Skeletal muscle tissue (tissue), 4 donors: ENCODE results near the gene ONECUT3. TPM values are rescaled to one million over a fixed set of nuclear protein-coding genes. Genes with fewer than 3 reads are reported as not detected.
"Not testable (repeated sequence)": the region's sequence is repeated elsewhere in the genome, so short reads cannot be mapped to it uniquely, and the experiment has no call there.

Experiments used
- H3K27ac ChIP-seq: one replicate; pipeline ENCODE4 v1.7.0; 2013; ENCODE audit warnings: mild to moderate bottlenecking, low read depth, low read length, inconsistent platforms
- H3K27me3 ChIP-seq, 3 donors: one replicate each; pipeline ENCODE4 v1.7.0; 2013; ENCODE audit warnings: low read length in 3 of 3; ENCODE audit not compliant: control insufficient read depth in 3 of 3, insufficient read depth in 3 of 3
- H3K36me3 ChIP-seq, 3 donors: one replicate each; pipeline ENCODE4 v1.7.0; 2013; ENCODE audit warnings: low read length in 3 of 3; ENCODE audit not compliant: control insufficient read depth in 3 of 3, insufficient read depth in 3 of 3
- H3K4me1 ChIP-seq, 3 donors: one replicate each; pipeline ENCODE4 v1.7.0; 2013; ENCODE audit warnings: low read length in 3 of 3, mild to moderate bottlenecking in 3 of 3; ENCODE audit not compliant: control insufficient read depth in 3 of 3, insufficient read depth in 3 of 3
- H3K4me3 ChIP-seq, 3 donors: one replicate each; pipeline ENCODE4 v1.7.0; 2013; ENCODE audit warnings: low read length in 3 of 3
- H3K9ac ChIP-seq, 3 donors: one replicate each; pipeline ENCODE4 v1.7.0; 2013; ENCODE audit warnings: low read length in 3 of 3, mild to moderate bottlenecking in 3 of 3, moderate library complexity in 2 of 3, low read depth in 1 of 3
- H3K9me3 ChIP-seq, 3 donors: one replicate each; pipeline ENCODE4 v1.7.0; 2013; ENCODE audit warnings: low read length in 3 of 3; ENCODE audit not compliant: control insufficient read depth in 3 of 3
- total RNA-seq: library from RNA; depleted of rRNA; stranded (reverse); fragments of >200 nt; gene quantifications from one replicate; pipeline ENCODE4 v1.2.3, GENCODE V29; 2014
- donor health status: Osteomylitis.

Gene ONECUT3
- not detected for total RNA-seq

GRCh38 chr19:1752757-1753728 is at the start of gene ONECUT3:
Gene ONECUT3 (plus strand): TSS chr19:1753506. CDS start chr19:1753663, 157 bp downstream.
- no peaks in the 10 kb centered on the region for H3K9me3 ChIP-seq
- peaks cover 76 to 88% (median 86%) of the 10 kb centered on the region in 3 donors for H3K27me3 ChIP-seq
- H3K4me1 ChIP-seq, result peaks cover 0 to 20% (median 11%) of the 10 kb centered on the region in 3 donors
- no peak within 1 kb of the TSS for H3K9ac ChIP-seq
- H3K27ac ChIP-seq, result no peak within 1 kb of the TSS
- no peaks in the 10 kb centered on the region for H3K36me3 ChIP-seq
- H3K4me3 ChIP-seq, result no peak within 1 kb of the TSS

GRCh38 chr19:1704339-1704738 is 49.0 kb upstream of the ONECUT3 start:
- H3K9ac ChIP-seq, result no peak overlapping the region
- H3K27me3 ChIP-seq, result peaks cover 29 to 45% (median 35%) of the 10 kb centered on the region in 3 donors
- H3K4me1 ChIP-seq, result no peaks in the 10 kb centered on the region
- H3K9me3 ChIP-seq, result peaks cover 0 to 3% (median 0%) of the 10 kb centered on the region in 3 donors
- no peak overlapping the region for H3K27ac ChIP-seq
- no peaks in the 10 kb centered on the region for H3K36me3 ChIP-seq
- H3K4me3 ChIP-seq, result no peak overlapping the region

DNA sequence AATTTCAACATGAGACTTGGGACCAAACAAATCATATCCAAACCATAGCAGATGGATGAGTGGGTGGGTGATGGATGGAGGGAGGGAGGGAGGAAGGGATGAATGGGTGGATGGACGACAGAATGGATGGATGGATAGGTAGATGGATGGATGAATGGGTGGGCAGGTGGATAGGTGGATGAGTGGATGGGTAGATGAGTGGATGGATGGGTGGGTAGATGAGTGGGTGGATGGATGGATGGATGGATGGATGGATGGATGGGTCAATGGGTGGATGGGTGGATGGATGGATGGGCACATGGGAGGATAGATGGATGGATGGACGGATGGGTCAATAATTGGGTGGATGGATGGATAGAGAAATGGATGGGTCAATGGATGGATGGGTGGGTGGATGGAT is 47.9 kb upstream of the ONECUT3 start:
- H3K27ac ChIP-seq, result no peak overlapping the region
- H3K4me3 ChIP-seq, result no peak overlapping the region
- no peaks in the 10 kb centered on the region for H3K4me1 ChIP-seq
- peaks cover 0 to 3% (median 0%) of the 10 kb centered on the region in 3 donors for H3K9me3 ChIP-seq
- no peak overlapping the region for H3K9ac ChIP-seq
- peaks cover 21 to 37% (median 24%) of the 10 kb centered on the region in 3 donors for H3K27me3 ChIP-seq
- no peaks in the 10 kb centered on the region for H3K36me3 ChIP-seq

- not testable (repeated sequence) for H3K9ac ChIP-seq, H3K27ac ChIP-seq, H3K4me3 ChIP-seq, H3K9me3 ChIP-seq, H3K4me1 ChIP-seq, H3K36me3 ChIP-seq
- peaks cover 8 to 25% (median 12%) of the 10 kb centered on the region in 3 donors for H3K27me3 ChIP-seq
Measured at GRCh38 chr19:1706646-1707045, 46.7 kb upstream of the ONECUT3 start.

- no peaks in the 10 kb centered on the region for H3K36me3 ChIP-seq
- no peak overlapping the region for H3K27ac ChIP-seq
- no peak overlapping the region for H3K4me3 ChIP-seq
- no peaks in the 10 kb centered on the region for H3K4me1 ChIP-seq
- no peak overlapping the region for H3K9ac ChIP-seq
- peaks cover 7 to 23% (median 10%) of the 10 kb centered on the region in 3 donors for H3K27me3 ChIP-seq
- peaks cover 0 to 3% (median 0%) of the 10 kb centered on the region in 3 donors for H3K9me3 ChIP-seq
Measured at GRCh38 chr19:1707240-1707639, 46.1 kb upstream of the ONECUT3 start.

GRCh38 chr19:1713170-1713569 is 40.1 kb upstream of the ONECUT3 start:
- Histone ChIP-seq H3K9ac (no peak overlapping the region), H3K4me1 (no peaks in the 10 kb centered on the region), H3K27ac (no peak overlapping the region), H3K36me3 (no peaks in the 10 kb centered on the region), H3K9me3 (no peaks in the 10 kb centered on the region), H3K4me3 (no peak overlapping the region), H3K27me3 (peaks cover 28 to 30% (median 29%) of the 10 kb centered on the region in 3 donors)

DNA sequence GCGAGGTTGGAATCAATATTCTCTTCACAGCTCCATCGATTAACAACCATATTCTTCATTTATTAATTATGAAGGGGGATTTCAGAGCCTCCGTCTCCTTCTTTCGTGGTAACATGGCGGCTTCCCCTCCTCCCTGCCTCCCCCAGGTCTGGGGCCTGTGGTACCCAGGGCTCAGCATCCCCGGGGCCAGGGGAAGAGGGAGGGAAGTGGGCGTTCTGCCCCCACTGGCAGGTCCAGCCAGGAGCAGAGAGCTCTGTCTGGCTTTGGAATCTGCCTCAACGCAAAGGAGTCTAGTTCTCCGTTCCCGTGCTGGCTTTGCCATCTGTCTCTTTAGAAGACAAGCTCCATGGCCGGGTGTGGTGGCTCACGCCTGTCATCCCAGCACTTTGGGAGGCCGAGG is 37.8 kb upstream of the ONECUT3 start:
- H3K4me3 ChIP-seq, result no peak overlapping the region
- H3K9me3 ChIP-seq, result no peaks in the 10 kb centered on the region
- no peaks in the 10 kb centered on the region for H3K4me1 ChIP-seq
- peaks cover 38 to 46% (median 45%) of the 10 kb centered on the region in 3 donors for H3K27me3 ChIP-seq
- no peak overlapping the region for H3K9ac ChIP-seq
- H3K27ac ChIP-seq, result no peak overlapping the region
- no peaks in the 10 kb centered on the region for H3K36me3 ChIP-seq

DNA sequence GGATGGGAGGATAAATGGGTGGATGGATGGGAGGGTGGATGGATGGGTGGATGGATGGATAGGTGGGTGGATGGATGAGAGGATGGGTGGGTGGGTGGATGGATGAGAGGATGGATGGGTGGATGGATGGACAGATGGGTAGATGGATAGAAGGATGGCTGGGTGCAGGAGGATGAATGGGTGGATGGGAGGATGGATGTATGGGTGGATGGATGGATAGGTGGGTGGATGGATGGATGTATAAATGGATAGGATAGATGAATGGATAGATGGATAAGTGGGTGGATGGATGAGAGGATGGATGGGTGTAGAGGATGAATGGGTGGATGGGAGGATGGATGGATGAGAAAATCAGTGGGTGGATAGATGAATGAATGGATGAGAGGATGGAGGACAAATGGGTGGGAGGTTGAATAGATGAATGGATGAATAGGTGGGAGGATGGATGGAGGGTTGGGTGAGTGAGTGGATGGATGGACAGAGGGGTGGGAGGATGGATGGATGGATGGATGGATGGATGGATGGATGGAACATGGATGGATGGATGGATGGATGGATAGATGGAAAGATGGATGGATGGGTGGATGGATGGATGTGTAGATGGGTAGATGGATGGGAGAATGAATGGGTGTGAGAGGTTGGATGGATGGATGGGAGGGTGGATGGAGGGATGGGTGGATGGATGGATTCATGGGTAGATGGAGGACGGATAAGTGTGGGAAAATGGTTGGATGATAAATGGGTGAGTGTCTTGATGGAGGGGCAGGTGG is 35.9 kb upstream of the ONECUT3 start:
- peaks cover 47 to 54% (median 48%) of the 10 kb centered on the region in 3 donors for H3K27me3 ChIP-seq
- H3K36me3 ChIP-seq, result no peaks in the 10 kb centered on the region
- H3K9ac ChIP-seq, result no peak overlapping the region

DNA sequence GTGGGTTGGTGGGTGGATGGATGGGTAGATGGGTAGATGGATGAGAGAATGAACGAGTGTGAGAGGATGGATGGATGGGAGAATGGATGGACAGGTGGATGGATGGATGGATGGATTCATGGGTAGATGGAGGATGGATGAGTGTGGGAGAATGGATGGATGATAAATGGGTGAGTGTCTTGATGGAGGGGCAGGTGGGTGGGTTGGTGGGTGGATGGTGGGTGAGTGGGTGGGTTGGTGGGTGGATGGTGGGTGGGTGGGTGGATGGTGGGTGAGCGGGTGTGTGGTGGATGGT is 35.4 kb upstream of the ONECUT3 start:
- Histone ChIP-seq H3K27me3 (peaks cover 46 to 55% (median 49%) of the 10 kb centered on the region in 3 donors), H3K4me1 (no peaks in the 10 kb centered on the region), H3K9me3 (no peaks in the 10 kb centered on the region), H3K9ac (no peak overlapping the region), H3K36me3 (no peaks in the 10 kb centered on the region), H3K4me3 (no peak overlapping the region), H3K27ac (no peak overlapping the region)

More for the DNA sequence above, 35.9 kb upstream of the ONECUT3 start:
- Histone ChIP-seq H3K4me1 (no peaks in the 10 kb centered on the region), H3K27ac (no peak overlapping the region), H3K4me3 (no peak overlapping the region), H3K9me3 (no peaks in the 10 kb centered on the region)
